Stimulated activated CD4-positive, alpha-beta T cell treated with anti-CD3 and anti-CD28 coated beads, Interleukin-1b, Interleukin-23, amount 100 ng/mL, for 1 hour (primary cell): ENCODE results near the gene CRELD2.
"Not testable (repeated sequence)": the region's sequence is repeated elsewhere in the genome, so short reads cannot be mapped to it uniquely, and the experiment has no call there.

Experiments used
- DNase-seq, 2 donors: peaks; one replicate each; pipeline ENCODE4 v3.0.0-alpha.2; 2020; ENCODE audit warnings: low read depth in 2 of 2

Gene CRELD2

DNA sequence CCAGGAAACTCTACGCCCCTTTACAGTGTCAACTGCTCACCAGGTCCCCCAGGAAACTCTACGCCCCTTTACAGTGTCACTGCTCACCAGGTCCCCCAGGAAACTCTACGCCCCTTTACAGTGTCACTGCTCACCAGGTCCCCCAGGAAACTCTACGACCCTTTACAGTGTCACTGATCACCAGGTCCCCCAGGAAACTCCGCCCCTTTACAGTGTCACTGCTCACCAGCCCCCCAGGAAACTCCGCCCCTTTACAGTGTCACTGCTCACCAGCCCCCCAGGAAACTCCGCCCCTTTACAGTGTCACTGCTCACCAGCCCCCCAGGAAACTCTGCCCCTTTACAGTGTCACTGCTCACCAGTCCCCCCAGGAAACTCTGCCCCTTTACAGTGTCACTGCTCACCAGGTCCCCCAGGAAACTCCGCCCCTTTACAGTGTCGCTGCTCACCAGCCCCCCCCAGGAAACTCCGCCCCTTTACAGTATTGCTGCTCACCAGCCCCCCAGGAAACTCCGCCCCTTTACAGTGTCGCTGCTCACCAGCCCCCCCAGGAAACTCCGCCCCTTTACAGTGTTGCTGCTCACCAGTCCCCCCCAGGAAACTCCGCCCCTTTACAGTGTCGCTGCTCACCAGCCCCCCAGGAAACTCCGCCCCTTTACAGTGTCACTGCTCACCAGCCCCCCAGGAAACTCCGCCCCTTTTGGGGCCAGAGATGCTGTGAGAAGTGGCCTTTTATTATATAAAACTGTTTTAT is 26.8 kb downstream of the CRELD2 start:
- not testable (repeated sequence) for DNase-seq

DNA sequence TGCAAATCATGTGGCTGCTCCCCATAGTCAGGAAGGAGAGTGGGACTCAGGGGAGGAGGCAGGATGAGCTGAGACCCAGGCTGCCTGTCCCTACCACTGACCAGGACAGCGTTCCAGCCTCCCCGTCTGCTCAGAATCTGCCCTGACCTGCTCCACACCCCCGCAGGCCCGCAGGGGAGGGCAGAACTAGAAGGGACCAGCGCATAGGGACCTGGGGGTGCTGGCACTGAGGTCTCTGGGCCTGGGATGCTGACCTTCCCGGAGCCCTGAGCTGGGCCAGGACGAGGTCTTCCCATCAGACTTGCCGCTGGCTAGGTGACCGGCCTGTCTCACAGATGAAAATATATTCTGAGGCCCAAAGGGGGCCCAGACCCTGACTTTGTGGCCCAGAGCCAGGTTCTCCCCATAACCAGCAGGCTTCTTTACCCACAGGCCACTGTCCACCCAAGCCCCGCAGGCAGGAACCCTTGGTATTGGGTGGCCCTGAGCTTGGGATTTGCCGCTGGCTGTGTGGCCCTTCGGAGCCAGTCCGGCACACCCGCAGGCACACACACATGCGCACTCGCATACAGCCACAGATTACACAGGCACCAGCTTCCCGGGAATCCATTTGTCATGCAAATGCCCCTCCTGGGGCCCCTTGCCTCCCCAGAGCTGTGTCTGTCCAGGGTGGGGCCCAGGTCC is 28.3 kb downstream of the CRELD2 start:
- DNase-seq: no peak

DNA sequence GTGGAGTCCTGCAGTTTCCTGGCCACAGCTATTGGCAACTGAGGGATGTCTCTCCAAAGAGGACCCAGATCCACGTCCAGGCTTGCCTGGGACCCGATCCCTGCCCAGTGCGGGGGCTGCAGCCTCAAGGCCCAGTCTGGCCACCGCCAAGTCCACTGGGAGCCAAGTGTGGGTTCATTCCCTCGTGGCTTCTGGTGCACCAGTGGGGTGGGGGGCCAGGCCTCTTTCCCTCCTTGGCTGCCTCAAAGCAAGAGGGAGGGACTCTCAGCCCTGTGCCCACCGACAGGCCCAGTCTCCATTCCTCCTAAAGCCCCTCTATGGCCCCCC is 28.8 kb downstream of the CRELD2 start:
- no peak for DNase-seq

DNA sequence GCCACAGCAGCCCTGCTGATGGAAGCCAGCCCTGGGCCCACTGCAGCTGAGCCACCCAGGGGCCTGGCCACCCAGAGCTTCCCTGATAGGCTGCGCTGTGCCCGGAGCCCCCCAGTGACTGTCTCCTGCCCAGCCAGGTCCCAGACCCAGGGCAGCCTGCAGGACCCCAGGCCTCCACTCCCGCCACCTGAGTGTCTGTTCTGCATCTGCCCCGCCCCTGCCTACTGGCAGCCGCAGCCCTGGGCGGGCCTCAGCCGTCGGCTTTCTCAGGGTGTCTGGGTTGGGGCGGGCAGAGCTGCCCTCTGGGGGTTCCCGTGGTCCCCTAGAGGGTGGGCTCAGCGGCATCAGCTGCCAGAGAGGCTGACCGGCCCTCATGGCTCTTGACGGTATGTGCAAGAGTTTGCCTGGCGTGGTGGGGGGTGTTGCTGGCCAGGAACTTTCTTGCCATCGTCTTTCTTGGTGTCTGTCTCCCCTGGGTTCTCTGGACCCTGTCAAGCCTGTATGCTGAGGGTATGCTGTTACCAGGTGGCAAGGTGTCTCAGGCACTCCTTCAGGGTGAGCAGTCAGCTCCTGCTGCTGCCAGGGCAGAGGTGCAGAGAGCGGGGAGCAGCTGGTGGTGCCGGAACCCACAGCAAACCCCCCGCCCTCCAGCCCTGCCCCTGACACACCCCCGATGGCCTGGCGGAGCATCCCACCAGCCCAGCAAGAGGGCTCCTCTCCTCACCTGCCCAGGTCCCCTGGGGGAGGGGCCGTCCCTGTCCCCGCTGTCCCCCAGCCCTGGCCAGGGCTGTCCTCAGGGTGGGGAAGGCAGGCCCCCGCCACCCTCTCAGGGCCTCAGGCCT is 29.9 kb downstream of the CRELD2 start:
- DNase-seq: no peak

DNA sequence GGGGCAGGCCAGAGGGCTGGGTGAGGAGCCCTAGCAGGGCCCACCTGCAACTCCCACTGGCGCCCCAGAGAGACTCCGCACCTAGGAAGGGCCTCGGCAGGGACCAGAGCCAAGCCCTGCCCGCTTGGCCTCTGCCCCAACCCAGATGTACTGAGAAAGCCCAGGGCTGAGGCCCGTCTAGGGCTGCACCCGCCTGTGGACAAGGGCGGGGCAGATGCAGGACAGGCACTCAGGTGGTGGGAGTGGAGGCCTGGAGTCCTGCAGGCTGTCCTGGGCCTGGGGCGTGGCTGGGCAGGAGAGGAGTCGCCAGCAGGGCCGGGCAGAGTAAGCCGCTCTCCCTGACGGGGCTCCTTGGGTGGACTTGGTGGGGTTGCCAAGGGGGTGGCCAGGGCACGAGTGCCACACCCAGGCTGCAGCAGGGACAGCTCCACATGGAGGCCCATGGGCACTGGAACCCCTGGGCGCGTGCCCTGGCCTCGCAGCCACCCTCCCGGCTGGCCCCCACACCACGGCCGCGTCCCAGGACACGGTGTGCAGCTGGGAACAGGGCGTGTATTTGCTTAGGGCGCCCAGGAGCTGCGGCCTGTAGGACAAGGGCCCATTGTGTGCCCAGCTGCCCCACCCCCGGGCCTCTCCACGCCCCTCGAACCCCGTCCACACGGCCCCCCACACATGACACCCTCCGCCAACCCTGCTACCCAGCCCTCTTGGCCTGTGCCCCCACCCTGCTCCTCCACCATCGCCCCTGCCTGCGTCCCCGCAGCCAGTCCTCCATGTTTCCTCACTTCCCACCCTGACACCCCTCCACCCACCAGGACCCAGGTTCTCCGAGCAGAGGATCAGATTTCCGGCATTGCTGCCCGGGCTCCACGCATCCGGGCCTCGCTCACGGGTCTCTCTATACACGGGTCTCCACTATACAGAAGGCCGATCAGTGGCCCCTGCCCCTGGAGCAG is 30.8 kb downstream of the CRELD2 start:
- DNase-seq: no peak

DNA sequence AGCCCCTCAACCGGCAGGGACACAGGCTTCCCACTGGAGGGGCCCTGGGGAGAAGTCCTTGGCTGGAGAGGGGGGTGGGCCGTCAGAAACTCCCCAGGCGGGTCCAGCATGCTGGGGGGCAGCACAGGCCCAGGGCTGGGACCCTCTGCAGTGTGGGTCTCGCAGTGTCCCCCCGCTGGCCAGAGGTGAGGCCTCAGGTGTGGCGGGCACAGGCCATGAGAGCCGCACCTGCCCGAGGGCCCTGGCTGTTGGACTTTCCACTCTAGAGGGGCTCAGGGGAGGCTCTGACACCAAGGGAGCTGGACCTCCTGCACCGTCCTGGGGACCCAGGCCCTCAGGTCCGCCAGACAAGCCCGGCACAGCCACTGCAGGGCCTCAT is 31.5 kb downstream of the CRELD2 start:
- DNase-seq: no peak

DNA sequence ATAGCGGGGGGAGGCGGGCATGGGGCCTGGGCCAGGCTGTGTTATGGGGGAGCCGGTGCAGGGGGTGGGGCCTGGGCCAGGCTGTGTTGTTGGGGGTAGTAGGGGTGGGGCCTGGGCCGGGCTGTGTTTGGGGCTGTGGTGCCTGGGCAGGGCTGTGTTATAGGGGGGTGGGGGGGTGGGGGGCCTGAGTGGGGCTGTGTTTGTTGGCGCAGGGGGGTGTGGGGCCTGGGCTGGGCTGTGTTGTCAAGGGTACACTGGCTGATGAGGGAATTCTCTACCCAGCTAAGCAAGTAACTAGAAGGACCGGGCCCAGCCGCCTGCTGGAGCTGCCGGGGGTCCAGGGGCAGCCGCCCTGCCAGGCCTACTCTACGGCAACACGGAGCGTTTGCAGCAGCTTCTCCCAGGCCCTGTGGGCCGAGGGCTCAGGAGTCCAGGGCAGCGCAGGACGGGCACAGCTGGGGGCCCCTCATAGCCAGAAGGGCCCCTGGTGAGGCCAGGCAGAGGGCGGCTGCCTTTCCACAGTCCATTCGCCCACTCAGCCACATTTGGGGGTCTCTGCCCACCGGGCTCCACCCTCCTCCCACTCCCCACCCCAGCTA is 32.1 kb downstream of the CRELD2 start:
- no peak for DNase-seq

DNA sequence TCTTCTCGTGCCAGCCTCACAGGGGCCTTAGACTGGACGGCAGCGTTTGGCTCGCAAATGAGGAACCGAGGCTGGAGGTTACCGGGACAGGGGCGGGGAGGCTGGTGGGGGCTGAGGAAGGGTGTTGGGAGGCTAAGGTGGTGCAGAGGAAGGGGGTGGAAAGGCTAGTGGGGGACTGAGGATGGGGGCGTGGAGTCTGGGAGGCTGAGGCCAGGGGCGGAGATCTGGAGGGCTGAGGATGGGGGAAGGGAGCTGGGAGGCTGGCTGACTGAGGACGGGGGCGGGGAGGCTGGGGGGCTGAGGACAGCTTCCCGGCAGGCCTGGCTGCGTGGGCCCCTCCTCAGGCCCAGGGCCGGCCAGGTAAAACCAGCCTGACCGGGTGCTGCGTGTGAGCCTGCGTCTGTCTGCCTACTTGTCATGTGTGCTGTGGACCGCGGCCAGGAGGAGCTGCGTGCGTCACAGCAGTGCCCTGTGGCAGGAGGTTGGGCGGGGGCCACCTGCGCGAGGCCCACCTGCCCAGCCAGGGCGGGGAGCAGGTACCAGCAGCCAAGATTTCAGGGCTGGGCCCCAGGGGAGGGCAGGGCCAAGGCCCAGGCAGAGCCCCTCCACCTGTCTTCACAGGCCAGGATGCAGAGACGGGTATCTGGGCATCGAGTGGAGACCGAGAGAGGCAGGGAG is 32.7 kb downstream of the CRELD2 start:
- DNase-seq: no peak

DNA sequence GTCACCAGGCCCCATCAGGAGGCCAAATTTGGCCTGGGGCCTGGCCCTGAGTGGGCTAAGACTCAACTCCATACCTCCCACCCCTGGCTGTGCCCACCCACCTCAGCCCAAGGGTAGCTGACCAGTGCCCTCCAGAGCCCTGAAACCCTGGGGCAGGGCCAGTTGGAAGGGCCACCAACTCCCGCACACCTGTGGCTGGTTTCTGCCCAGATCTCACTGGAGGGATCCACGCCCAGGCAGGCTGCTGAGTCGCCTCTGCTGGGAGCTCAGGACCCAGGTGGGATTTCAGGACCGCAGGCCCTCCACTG is 33.2 kb downstream of the CRELD2 start:
- no peak for DNase-seq

DNA sequence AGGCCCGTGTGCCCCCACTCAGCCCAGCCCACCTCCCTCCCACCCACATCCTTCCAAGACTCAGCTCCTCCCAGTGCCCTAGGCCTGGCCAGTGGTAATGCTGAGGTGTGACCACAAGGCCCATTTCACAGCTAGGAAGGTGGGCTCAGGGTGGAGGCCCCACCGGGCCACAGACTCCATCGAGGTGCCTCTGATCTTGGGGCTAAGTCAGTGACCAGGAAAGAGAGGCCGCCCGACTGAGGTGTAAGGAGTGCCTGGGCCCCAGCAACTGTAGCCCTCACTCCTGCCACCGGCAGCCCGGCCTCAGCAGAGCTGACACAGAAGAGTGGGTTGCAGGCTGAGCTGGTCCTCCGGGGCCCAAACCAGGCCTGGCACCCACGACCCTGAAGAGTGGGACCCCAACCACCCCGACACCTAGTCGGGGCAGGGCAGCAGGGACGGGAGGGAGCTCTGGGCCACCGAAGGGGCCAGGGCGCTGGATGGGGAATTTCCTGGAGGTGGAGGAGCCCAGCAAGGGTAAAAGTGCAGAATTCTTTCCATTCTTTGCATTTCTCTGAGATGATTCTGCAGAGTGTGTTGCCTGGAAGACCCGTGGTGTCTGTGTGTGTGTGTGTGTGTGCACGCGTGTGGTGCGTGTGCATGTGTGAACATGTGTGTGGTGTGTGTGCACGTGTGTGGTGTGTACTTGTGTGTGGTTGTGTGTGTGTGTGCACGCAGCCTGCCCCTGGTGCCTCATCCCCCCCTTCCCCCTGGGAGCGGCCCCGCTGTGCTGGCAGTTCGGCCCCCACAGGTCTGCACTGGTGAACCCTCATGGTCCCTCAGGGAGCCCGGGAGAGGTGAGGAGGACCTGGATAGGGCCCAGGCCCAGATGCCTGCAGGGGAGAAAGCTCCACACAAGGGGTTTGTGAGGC is 33.8 kb downstream of the CRELD2 start:
- no peak for DNase-seq

DNA sequence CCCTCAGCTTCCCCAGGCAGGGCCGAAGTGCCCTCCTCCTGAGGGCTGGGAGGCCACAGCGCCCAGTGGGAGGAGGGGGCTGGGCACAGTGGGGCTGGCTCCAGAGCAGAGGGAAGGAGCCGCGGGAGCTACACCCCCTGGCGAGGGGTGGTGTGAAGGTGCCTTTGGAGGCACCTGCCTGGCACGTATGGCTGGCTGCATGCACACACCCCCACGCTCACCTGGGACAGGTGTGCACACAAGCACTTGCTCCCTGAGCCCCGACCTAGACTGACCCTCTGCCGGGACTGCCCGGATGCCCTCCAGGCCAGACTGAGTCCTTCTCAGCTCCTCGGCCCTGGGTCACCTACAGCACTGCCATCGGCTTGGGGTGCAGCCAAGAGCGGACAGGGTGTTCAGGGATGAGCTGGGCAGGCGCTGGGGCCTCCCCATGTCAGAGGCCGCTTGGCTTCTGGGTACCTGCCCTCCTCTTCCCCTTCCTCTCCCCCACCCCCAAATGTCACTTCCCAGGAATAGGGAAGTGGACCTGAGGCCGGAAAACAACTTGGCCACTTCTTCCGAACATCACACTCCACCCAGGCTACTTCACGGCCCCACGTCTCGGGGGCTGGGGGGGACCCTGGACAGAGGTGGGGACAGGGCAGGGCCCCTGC is 34.7 kb downstream of the CRELD2 start:
- DNase-seq: no peak

DNA sequence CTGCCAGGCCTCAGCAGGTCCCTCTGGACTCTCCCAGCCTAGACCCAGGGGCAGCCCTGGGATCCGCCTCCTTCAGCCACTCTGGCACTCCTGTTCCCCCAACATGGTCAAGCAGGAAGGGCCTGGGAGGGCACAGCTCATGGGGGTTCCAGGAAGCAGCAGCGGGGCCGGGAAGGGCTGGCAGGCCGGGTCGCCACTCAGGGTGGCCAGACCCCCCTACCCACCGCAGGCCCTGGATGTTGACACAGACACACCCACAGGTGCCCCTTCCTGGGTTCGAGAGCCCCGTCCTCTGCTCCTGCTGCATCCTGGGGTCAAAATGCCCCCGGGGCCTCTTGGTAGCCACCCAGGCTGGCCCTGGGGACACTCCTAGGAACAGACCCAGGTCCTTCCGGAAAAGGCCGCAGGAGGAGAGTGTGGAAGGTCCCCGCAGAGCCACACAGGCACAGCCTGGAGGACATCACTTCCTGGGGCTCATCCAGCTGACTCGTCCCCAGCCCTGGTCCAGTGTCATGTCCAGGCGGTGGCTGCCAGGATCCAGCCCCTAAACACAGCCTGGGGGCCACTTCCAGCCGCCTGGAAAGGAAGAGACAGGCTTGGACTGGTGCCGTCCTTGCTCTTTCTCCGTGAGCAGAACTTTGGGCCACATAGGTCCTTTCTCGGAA is 35.4 kb downstream of the CRELD2 start:
- no peak for DNase-seq

DNA sequence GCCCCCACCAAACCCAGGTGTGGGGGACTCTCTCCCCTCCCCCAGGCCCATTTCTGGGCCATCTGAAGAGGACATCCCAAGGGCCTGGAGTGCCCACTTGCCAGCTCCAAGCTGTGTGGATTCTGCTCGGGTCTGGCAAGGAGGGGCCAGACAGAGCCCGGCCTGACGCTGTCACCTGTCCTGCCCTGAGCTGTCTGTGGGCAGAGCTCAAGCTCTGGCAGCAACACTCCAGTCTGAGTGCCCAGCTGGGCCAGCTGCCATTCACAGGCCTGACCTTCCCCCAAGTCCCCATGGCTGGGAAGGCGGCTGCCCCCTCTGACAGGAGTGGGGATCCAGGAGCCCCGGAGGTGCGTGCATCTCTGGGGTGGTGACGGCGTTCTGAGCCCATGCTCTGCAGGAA is 35.9 kb downstream of the CRELD2 start:
- no peak for DNase-seq

DNA sequence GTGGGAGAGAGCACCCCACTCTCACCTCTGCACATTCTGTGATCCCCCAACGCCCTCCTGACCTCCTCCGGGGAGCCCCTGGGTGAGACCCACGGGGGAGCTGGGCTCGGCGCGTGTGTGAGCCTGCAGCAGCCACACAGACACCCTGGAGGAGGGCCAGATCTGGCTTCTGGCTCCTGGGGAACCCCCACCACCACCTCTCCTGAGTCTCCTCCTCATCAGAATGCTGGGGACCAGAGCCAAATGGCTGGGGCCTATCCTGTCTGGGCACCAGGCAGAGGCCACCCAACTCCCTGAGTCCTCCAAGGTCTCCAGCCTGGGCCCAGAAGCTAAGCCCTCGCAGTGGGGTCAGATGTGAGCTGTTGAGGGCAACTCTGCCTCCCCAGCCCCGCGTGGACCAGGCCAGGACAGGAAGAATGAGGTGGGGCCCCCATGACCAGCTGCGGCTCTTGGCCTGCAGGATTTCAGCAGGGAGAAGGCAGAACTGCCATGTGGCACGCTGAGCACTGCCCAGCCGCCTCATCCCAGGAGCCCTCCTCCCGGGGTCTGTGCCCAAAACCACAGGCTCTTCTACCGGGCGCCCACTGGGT is 36.7 kb downstream of the CRELD2 start:
- DNase-seq: no peak

DNA sequence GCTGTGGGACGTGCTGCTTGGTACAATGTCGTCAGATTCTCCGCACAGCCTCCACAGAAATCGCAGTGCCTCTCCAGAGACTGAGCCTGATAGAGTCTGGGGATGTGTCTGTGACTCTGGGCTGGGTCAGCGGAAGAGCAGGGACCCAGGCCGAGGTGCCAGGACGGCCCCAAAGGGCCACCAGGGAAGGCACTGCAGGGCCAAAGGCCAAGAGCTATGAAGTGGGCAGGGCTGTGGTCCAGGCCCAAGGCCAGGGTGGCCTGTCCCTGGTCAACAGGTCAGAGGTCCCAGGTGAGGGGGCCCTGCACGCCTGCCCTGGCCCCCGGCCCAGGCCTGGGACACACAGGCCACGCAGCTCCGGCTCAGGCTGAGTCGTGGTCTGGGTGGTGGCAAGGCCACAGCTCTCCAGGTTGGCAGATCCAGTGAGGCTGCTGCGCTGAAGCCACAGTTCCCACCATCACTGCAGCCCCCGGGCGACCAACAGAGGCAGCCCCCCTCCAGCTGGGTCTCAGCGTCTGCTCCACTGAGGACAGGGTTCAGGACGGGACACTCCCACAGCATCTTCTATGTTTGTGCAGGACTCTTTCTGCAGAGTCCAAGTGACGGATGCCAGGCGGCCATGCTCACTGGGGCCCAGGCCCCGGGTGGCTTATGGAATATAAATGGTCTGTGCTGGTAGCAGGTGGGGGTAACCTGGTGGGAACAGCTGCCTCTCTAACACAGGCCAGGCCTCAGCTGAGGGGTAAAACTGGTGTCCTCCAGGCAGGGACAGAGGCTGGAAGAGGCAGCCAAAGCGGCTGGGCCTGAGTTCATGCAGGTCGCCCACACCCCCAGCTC is 37.4 kb downstream of the CRELD2 start:
- no peak for DNase-seq

DNA sequence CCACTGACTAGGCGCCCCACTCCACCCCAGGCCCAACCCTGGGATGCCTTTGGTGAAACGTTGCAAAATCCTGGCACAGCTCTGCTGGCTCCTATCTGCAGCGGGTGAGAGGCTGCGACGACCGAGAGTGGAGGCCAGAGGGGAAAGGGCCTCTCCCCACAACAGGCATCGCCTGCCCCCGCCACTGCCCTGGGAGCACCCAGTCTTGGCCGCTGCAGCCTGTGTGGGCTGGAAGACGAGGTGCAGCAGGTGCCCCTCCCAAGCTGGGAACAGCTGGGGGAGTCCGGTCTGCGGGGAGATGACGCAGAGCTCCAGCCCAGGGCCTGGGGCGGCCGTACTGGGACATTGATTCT is 38.0 kb downstream of the CRELD2 start:
- no peak for DNase-seq
